ENCODE results near the gene CCDC61.

The CCDC61 gene

DNA sequence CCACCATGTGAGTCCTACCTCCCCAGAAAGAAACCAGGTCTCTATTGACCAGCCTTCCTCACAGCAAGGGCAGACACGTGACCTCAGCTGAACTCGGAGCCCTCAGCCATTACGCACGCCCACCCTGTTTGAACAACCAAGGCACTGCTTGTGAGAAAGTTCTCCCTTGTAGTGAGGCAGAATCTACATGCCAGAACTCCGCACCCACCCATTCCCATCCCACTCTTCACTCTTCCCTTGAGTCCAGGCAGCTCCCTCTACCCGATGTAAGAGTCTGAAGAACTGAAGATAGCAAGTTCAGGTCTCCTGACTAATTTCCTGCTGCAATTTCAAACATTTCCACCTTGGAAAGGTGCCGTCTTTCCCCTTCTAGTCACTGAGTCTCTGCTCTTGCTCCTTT lies 28.0 kb upstream of the CCDC61 start:
- no peak overlapping the region for H3K9ac ChIP-seq (ENCODE audit: low read length)
- H3K4me1 ChIP-seq (ENCODE audit: insufficient read depth, low read length, severe bottlenecking) = no peaks in the 10 kb centered on the region
- H3K4me2 ChIP-seq (ENCODE audit: low read length) = no peak overlapping the region
- H3K27me3 ChIP-seq (ENCODE audit: insufficient read depth, low read length) = peaks cover 5% of the 10 kb centered on the region; the same call in 1 of the 2 replicates
- TF ChIP-seq, protein P1, sequence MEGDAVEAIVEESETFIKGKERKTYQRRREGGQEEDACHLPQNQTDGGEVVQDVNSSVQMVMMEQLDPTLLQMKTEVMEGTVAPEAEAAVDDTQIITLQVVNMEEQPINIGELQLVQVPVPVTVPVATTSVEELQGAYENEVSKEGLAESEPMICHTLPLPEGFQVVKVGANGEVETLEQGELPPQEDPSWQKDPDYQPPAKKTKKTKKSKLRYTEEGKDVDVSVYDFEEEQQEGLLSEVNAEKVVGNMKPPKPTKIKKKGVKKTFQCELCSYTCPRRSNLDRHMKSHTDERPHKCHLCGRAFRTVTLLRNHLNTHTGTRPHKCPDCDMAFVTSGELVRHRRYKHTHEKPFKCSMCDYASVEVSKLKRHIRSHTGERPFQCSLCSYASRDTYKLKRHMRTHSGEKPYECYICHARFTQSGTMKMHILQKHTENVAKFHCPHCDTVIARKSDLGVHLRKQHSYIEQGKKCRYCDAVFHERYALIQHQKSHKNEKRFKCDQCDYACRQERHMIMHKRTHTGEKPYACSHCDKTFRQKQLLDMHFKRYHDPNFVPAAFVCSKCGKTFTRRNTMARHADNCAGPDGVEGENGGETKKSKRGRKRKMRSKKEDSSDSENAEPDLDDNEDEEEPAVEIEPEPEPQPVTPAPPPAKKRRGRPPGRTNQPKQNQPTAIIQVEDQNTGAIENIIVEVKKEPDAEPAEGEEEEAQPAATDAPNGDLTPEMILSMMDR (IDR thresholded peaks at IDR 0.05; ENCODE audit: low read length) = no peak
- TF ChIP-seq EZH2 (IDR thresholded peaks at IDR 0.05; ENCODE audit: borderline replicate concordance, low read length) = no peak
- no peak overlapping the region for H3K27ac ChIP-seq (ENCODE audit: low read depth, low read length, poor library complexity, severe bottlenecking)
- no peak overlapping the region for H3K4me3 ChIP-seq (ENCODE audit: low read depth, low read length, poor library complexity, severe bottlenecking)
- H4K20me1 ChIP-seq (ENCODE audit: insufficient read depth, low read length) = no peaks in the 10 kb centered on the region
- H2AFZ ChIP-seq (ENCODE audit: low read length) = no peak overlapping the region
- H3K79me2 ChIP-seq (ENCODE audit: insufficient read depth, low read length) = no peaks in the 10 kb centered on the region
- no peaks in the 10 kb centered on the region for H3K36me3 ChIP-seq (ENCODE audit: insufficient read depth, low read length)
- H3K9me2 ChIP-seq (ENCODE audit: low read depth, low read length) = no peaks in the 10 kb centered on the region
- H3K9me3 ChIP-seq (ENCODE audit: low read length) = no peaks in the 10 kb centered on the region
- H3F3A ChIP-seq (ENCODE audit: insufficient read depth, low read length) = no peaks in the 10 kb centered on the region

DNA sequence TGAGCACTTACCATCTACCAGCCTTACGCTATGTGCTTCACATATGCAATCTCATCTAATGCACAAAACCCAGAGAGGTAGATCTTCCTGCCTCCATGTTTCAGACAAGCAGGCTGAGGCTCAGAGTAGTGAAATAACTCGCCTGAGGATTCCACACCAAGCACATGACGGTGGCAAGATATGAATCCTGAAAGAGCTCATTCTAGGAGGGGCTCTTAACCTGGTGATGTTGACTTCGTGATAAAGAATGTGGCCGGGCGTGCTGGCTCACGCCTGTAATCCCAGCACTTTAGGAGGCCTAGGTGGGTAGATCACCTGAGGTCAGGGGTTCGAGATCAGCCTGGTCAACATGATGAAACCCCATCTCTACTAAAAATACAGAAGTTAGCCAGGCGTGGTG lies 26.6 kb upstream of the CCDC61 start:
- TF ChIP-seq, protein P1 (IDR thresholded peaks at IDR 0.05; ENCODE audit: low read length) = no peak
- Histone ChIP-seq H4K20me1 (ENCODE audit: insufficient read depth, low read length) (no peaks in the 10 kb centered on the region), H3K27me3 (ENCODE audit: insufficient read depth, low read length) (peaks cover 5% of the 10 kb centered on the region; the same call in 1 of the 2 replicates)

DNA sequence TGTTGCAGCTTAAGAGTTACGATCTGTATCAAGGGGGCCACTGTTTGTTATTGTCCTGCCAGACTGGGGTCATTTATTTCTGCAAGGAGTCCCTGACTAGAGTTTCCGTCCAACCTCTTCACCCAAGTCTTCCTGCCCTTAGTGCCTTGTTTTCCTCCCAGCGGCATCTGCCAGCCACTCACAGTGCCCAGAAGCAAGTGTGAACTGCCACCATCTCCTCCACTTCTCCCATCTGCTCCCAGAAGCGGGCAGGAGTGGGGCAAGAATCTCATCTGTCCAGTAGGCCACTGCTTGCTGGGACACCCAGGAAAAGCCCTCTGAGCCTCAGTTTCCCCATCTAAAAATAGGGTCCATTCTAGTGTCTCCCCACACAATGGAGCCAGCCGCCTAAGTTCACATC lies 25.6 kb upstream of the CCDC61 start:
- no peaks in the 10 kb centered on the region for H3F3A ChIP-seq (ENCODE audit: insufficient read depth, low read length)
- H3K36me3 ChIP-seq (ENCODE audit: insufficient read depth, low read length) = no peaks in the 10 kb centered on the region
- H3K9me2 ChIP-seq (ENCODE audit: low read depth, low read length) = no peaks in the 10 kb centered on the region
- H3K9me3 ChIP-seq (ENCODE audit: low read length) = no peaks in the 10 kb centered on the region
- H3K4me2 ChIP-seq (ENCODE audit: low read length) = no peak overlapping the region
- no peaks in the 10 kb centered on the region for H3K79me2 ChIP-seq (ENCODE audit: insufficient read depth, low read length)
- no peaks in the 10 kb centered on the region for H4K20me1 ChIP-seq (ENCODE audit: insufficient read depth, low read length)
- no peak overlapping the region for H3K9ac ChIP-seq (ENCODE audit: low read length)
- no peak overlapping the region for H2AFZ ChIP-seq (ENCODE audit: low read length)
- no peak for TF ChIP-seq EZH2 (IDR thresholded peaks at IDR 0.05; ENCODE audit: borderline replicate concordance, low read length)
- TF ChIP-seq, protein P1 (IDR thresholded peaks at IDR 0.05; ENCODE audit: low read length) = no peak
- no peaks in the 10 kb centered on the region for H3K4me1 ChIP-seq (ENCODE audit: insufficient read depth, low read length, severe bottlenecking)
- H3K27ac ChIP-seq (ENCODE audit: low read depth, low read length, poor library complexity, severe bottlenecking) = no peak overlapping the region
- no peak overlapping the region for H3K4me3 ChIP-seq (ENCODE audit: low read depth, low read length, poor library complexity, severe bottlenecking)
- H3K27me3 ChIP-seq (ENCODE audit: insufficient read depth, low read length) = peaks cover 5% of the 10 kb centered on the region; the same call in 1 of the 2 replicates

More for the DNA sequence above, 26.6 kb upstream of the CCDC61 start:
- Histone ChIP-seq H3F3A (ENCODE audit: insufficient read depth, low read length) (no peaks in the 10 kb centered on the region), H3K4me2 (ENCODE audit: low read length) (no peak overlapping the region), H3K9me2 (ENCODE audit: low read depth, low read length) (no peaks in the 10 kb centered on the region), H3K27ac (ENCODE audit: low read depth, low read length, poor library complexity, severe bottlenecking) (no peak overlapping the region), H3K36me3 (ENCODE audit: insufficient read depth, low read length) (no peaks in the 10 kb centered on the region), H3K9me3 (ENCODE audit: low read length) (no peaks in the 10 kb centered on the region), H3K4me1 (ENCODE audit: insufficient read depth, low read length, severe bottlenecking) (no peaks in the 10 kb centered on the region), H3K9ac (ENCODE audit: low read length) (no peak overlapping the region), H2AFZ (ENCODE audit: low read length) (no peak overlapping the region), H3K79me2 (ENCODE audit: insufficient read depth, low read length) (no peaks in the 10 kb centered on the region), H3K4me3 (ENCODE audit: low read depth, low read length, poor library complexity, severe bottlenecking) (no peak overlapping the region)
